ENCODE results near the gene VAV3. TPM values are rescaled to one million over a fixed set of nuclear protein-coding genes. Genes with fewer than 3 reads are reported as not detected.

VAV3 gene
- total and polyA plus RNA-seq, 5 experiments from 2014 or later: 2.2 to 13.1 (median 2.9) TPM

DNA sequence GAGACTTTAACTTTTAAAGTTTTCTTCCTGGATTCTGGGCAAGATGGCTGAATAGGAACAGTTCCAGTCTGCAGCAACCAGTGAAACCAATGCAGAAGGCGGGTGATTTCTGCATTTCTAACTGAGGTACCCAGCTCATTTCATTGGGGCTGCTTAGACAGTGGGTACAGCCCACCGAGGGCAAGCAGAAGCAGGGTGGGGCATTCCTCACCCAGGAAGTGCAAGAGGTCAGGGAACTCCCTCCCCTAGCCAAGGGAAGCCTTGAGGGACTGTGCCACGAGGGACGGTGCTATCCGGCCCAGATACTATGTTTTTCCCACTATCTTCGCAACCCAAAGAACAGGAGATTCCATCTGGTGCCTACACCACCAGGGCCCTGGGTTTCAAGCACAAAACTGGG, 121.0 kb downstream of the VAV3 start:
- DNase-seq (no peak), ATAC-seq (peak; percentile 31 to 37)
- peak overlapping the region; percentile 75 to 98 (median 90) for H3K27ac Mint-ChIP-seq
- POLR2A ChIA-PET: interaction anchor here (1.0 to 1.6 kb wide), 4 partner anchors 9 to 49 kb away, joined by 3 to 6 read pairs (median 4); no protein-coding TSS in a partner anchor
- H3K36me3 Mint-ChIP-seq: peaks cover 0 to 26% (median 5%) of the 10 kb centered on the region in 3 donors
- peak overlapping the region; percentile 70 to 89 (median 82) for H3K4me3 Mint-ChIP-seq
- peaks cover 43 to 82% (median 68%) of the 10 kb centered on the region in 4 donors for H3K4me1 Mint-ChIP-seq
- H3K27me3 Mint-ChIP-seq: no peaks in the 10 kb centered on the region
- peaks cover 0 to 35% (median 11%) of the 10 kb centered on the region in 9 donors for H3K9me3 Mint-ChIP-seq

DNA sequence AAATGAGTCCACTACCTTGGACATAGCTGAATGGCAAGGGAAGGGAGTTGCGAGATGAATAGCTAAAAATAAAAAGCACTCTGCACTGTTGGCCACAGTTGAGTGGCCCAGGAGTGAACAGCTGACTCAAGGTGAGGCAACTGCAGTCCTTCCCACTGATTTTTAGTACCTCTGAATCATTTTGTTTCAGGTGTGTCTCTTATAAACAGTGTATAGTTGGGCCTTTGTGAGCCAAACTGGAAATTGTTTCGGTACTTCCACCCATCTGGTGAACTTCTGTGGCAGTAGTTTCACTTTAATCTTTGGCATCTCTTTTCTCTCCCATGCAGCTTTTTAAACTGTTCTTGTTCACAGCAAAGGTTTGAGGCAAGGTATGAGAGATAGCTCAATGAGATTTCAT, 122.7 kb downstream of the VAV3 start:
- DNase-seq (peak in 1 of 10 donors; percentile 19), ATAC-seq (peak in 1 of 2 donors; percentile 47)
- Mint-ChIP-seq H3K36me3 (peaks cover 0 to 27% (median 5%) of the 10 kb centered on the region in 3 donors), H3K4me1 (peaks cover 45 to 91% (median 81%) of the 10 kb centered on the region in 4 donors), H3K4me3 (peak overlapping the region; percentile 26 to 74 (median 64)), H3K27me3 (no peaks in the 10 kb centered on the region), H3K9me3 (peaks cover 0 to 25% (median 9%) of the 10 kb centered on the region in 9 donors), H3K27ac (peak overlapping the region; percentile 31 to 92 (median 78))
- POLR2A ChIA-PET: interaction anchor here (2.6 kb wide), 1 partner anchor 10 kb away, joined by 11 read pairs; no protein-coding TSS in a partner anchor

GRCh38 chr1:107840725-107841124, 124.3 kb downstream of the VAV3 start:
- POLR2A ChIA-PET: interaction anchor here (0.5 to 2.6 kb wide), 3 partner anchors 8 to 124 kb away, joined by 3 to 11 read pairs (median 3); no protein-coding TSS in a partner anchor
- peak overlapping the region; percentile 16 to 71 (median 58) for H3K4me3 Mint-ChIP-seq

GRCh38 chr1:107838056-107838455, 126.9 kb downstream of the VAV3 start:
- POLR2A ChIA-PET: no interaction called here
- Mint-ChIP-seq H3K4me3 (no peak overlapping the region), H3K27me3 (no peaks in the 10 kb centered on the region), H3K4me1 (peaks cover 40 to 93% (median 82%) of the 10 kb centered on the region in 4 donors), H3K27ac (peak overlapping the region in 4 of 10 donors; percentile 2 to 57 (median 20)), H3K36me3 (peaks cover 0 to 8% (median 0%) of the 10 kb centered on the region in 3 donors), H3K9me3 (peaks cover 0 to 8% (median 4%) of the 10 kb centered on the region in 9 donors)
- no peak for ATAC-seq
- DNase-seq: no peak

More at GRCh38 chr1:107840725-107841124, 124.3 kb downstream of the VAV3 start:
- Mint-ChIP-seq H3K9me3 (peaks cover 0 to 12% (median 5%) of the 10 kb centered on the region in 9 donors), H3K36me3 (peaks cover 0 to 13% (median 3%) of the 10 kb centered on the region in 3 donors), H3K27ac (peak overlapping the region; percentile 36 to 85 (median 76)), H3K4me1 (peaks cover 47 to 96% (median 86%) of the 10 kb centered on the region in 4 donors), H3K27me3 (no peaks in the 10 kb centered on the region)
- DNase-seq (peak in 2 of 10 donors; percentile 10 to 16), ATAC-seq (peak; percentile 32 to 37)

GRCh38 chr1:107835151-107835670, 129.8 kb downstream of the VAV3 start:
- POLR2A ChIA-PET: interaction anchor here (2.0 kb wide), 1 partner anchor 9 kb away, joined by 6 read pairs; no protein-coding TSS in a partner anchor

GRCh38 chr1:107833061-107833460, 131.9 kb downstream of the VAV3 start:
- Mint-ChIP-seq H3K36me3 (peaks cover 0 to 8% (median 0%) of the 10 kb centered on the region in 3 donors), H3K27ac (peak overlapping the region in 1 of 10 donors; percentile 36), H3K9me3 (peaks cover 0 to 8% (median 4%) of the 10 kb centered on the region in 9 donors), H3K4me3 (peak overlapping the region in 1 of 10 donors; percentile 54), H3K27me3 (no peaks in the 10 kb centered on the region), H3K4me1 (peaks cover 30 to 95% (median 78%) of the 10 kb centered on the region in 4 donors)
- ATAC-seq (no peak), DNase-seq (no peak)
- POLR2A ChIA-PET: interaction anchor here (3.3 kb wide), 1 partner anchor 9 kb away, joined by 11 read pairs; no protein-coding TSS in a partner anchor

More at GRCh38 chr1:107835151-107835670, 129.8 kb downstream of the VAV3 start:
- Mint-ChIP-seq H3K27ac (peak overlapping the region in 1 of 10 donors; percentile 23), H3K4me3 (peak overlapping the region in 1 of 10 donors; percentile 20), H3K4me1 (peaks cover 27 to 91% (median 73%) of the 10 kb centered on the region in 4 donors), H3K36me3 (peaks cover 0 to 8% (median 0%) of the 10 kb centered on the region in 3 donors), H3K9me3 (peaks cover 0 to 8% (median 4%) of the 10 kb centered on the region in 9 donors), H3K27me3 (no peaks in the 10 kb centered on the region)
- ATAC-seq (no peak), DNase-seq (no peak)

GRCh38 chr1:107831921-107832320, 133.1 kb downstream of the VAV3 start:
- ATAC-seq (no peak), DNase-seq (no peak)
- peaks cover 0 to under 1% (median 0%) of the 10 kb centered on the region in 9 donors for H3K9me3 Mint-ChIP-seq
- POLR2A ChIA-PET: interaction anchor here (1.2 to 3.3 kb wide), 2 partner anchors 10 to 134 kb away, joined by 3 to 11 read pairs; partner anchors contain the start of gene VAV3
- peak overlapping the region in 7 of 10 donors; percentile 9 to 65 (median 38) for H3K27ac Mint-ChIP-seq
- no peaks in the 10 kb centered on the region for H3K27me3 Mint-ChIP-seq
- H3K4me1 Mint-ChIP-seq: peaks cover 30 to 95% (median 76%) of the 10 kb centered on the region in 4 donors
- no peaks in the 10 kb centered on the region for H3K36me3 Mint-ChIP-seq
- H3K4me3 Mint-ChIP-seq: peak overlapping the region in 1 of 10 donors; percentile 40

DNA sequence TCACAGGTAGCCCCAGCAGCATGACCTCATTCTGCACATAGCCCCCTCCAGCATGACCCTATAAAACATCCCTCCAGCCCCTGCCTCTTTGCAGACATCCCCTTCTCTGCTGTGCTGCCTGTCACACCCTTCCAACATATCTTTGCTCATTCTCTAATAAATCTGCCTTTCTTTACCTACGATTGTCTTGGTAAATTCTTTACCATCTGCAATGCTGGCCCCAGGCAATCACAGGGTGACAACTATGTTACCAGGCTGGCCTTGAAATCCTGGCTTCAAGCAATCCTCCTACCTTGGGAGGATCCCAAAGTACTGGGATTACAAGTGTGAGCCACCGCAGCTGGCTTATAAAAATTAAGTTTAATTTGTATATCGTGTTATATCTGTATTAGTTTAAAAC, 134.5 kb downstream of the VAV3 start:
- peak overlapping the region in 7 of 10 donors; percentile 29 to 83 (median 75) for H3K27ac Mint-ChIP-seq
- H3K27me3 Mint-ChIP-seq: no peaks in the 10 kb centered on the region
- H3K4me3 Mint-ChIP-seq: peak overlapping the region in 3 of 10 donors; percentile 17 to 49 (median 38)
- H3K9me3 Mint-ChIP-seq: no peaks in the 10 kb centered on the region
- H3K36me3 Mint-ChIP-seq: no peaks in the 10 kb centered on the region
- ATAC-seq (no peak), DNase-seq (no peak)
- H3K4me1 Mint-ChIP-seq: peaks cover 24 to 93% (median 66%) of the 10 kb centered on the region in 4 donors
- POLR2A ChIA-PET: interaction anchor here (0.7 to 3.3 kb wide), 2 partner anchors 11 to 107 kb away, joined by 3 to 11 read pairs; no protein-coding TSS in a partner anchor

DNA sequence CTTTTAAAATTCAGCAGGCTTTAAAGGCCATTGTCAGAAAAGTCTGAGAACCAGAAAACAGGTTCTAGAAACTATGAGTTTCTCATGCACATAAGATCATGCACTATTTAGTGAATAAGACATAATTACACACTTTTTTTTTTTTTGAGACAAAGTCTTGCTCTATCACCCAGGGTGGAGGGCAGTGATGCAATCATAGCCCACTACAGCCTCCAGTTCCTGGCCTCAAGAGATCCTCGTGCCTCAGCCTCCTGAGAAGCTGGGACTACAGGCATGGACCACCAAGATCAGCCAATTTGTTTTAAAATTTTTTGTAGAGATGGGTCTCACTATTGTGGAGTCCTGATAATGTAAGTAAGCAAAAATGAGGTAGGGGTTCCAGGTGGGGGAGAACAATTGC, 134.9 kb downstream of the VAV3 start:
- Mint-ChIP-seq H3K27me3 (no peaks in the 10 kb centered on the region), H3K4me3 (peak overlapping the region in 7 of 10 donors; percentile 6 to 65 (median 49)), H3K27ac (peak overlapping the region in 9 of 10 donors; percentile 28 to 80 (median 53)), H3K36me3 (no peaks in the 10 kb centered on the region), H3K9me3 (no peaks in the 10 kb centered on the region), H3K4me1 (peaks cover 23 to 93% (median 64%) of the 10 kb centered on the region in 4 donors)
- DNase-seq (no peak), ATAC-seq (no peak)
- POLR2A ChIA-PET: interaction anchor here (0.7 to 0.8 kb wide), 2 partner anchors 14 to 107 kb away, joined by 3 read pairs; no protein-coding TSS in a partner anchor

DNA sequence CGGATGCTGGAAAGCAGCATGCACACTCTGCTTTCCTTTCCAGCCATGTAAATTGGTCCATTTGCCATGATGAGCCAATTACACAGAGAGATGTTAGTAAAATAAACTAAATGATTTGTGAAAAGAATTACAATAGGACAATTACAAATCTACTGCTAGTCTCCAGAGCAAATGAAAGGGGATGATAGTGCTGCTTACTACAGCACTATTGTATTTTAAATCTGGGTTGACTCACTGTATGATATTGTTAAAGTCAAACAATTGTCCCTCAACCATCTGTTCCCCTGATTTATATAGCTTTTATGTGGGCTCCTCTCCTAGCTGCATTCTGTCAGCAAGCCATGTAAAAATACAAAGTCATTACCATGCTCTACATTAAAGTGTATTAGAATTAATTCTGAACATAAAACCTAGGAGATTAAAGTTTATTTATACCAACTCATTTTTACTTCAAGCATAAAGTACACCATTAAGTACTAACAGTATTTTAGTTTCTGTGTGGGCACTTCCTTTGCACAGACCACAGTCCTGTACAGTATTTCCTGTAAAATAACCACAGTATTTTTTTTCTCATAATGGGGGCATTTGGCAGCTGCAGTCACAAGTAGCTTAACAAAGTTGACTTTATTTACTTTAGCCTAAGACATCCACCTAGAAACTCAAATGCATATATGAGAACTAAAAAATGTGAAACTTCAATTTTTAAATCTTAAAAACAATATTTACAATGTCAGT, 135.8 kb downstream of the VAV3 start:
- Mint-ChIP-seq H3K27ac (peak overlapping the region; percentile 53 to 80 (median 72)), H3K4me3 (peak overlapping the region; percentile 21 to 79 (median 62)), H3K36me3 (peaks cover 0 to 2% (median 0%) of the 10 kb centered on the region in 3 donors), H3K9me3 (no peaks in the 10 kb centered on the region), H3K27me3 (no peaks in the 10 kb centered on the region), H3K4me1 (peaks cover 17 to 86% (median 55%) of the 10 kb centered on the region in 4 donors)
- POLR2A ChIA-PET: interaction anchor here (0.8 kb wide), 1 partner anchor 15 kb away, joined by 3 read pairs; no protein-coding TSS in a partner anchor
- ATAC-seq: peak; percentile 73 to 95
- peak in 3 of 10 donors; percentile 18 to 43 (median 40) for DNase-seq

DNA sequence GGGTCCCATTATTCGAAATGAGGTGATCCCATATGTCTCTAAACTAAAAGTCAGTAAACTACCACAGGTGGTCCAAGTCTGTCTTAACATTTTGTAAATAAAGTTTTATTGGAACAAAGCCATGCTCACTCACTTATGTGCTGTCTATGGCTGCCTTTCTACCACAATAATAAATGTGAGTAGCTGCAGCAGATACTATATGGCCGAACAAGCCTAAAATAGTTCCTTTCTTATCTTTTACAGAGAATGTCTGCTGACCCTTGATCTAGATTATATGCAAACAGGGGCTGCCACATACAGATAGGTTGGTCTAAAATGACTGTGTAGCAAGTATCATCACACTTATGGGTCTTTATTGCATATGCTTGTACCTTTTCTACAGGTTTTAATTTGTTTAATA, 140.0 kb downstream of the VAV3 start:
- Mint-ChIP-seq H3K4me1 (peaks cover 21 to 77% (median 49%) of the 10 kb centered on the region in 4 donors), H3K27me3 (no peaks in the 10 kb centered on the region), H3K9me3 (peaks cover 0 to 22% (median 6%) of the 10 kb centered on the region in 9 donors), H3K36me3 (peaks cover 0 to 16% (median 16%) of the 10 kb centered on the region in 3 donors), H3K27ac (peak overlapping the region in 1 of 10 donors; percentile 47), H3K4me3 (no peak overlapping the region)
- POLR2A ChIA-PET: no interaction called here
- DNase-seq: no peak
- ATAC-seq: no peak

GRCh38 chr1:107821340-107821739, 143.6 kb downstream of the VAV3 start:
- ATAC-seq: peak; percentile 56 to 76
- Mint-ChIP-seq H3K36me3 (peaks cover 0 to 16% (median 16%) of the 10 kb centered on the region in 3 donors), H3K27ac (peak overlapping the region in 9 of 10 donors; percentile 1 to 86 (median 64)), H3K27me3 (no peaks in the 10 kb centered on the region), H3K9me3 (peaks cover 0 to 22% (median 6%) of the 10 kb centered on the region in 9 donors), H3K4me3 (peak overlapping the region in 8 of 10 donors; percentile 8 to 67 (median 26)), H3K4me1 (peaks cover 20 to 64% (median 37%) of the 10 kb centered on the region in 4 donors)
- POLR2A ChIA-PET: no interaction called here
- DNase-seq: peak in 1 of 10 donors; percentile 4
